Left hindlimb (tissue), 1 donor: ENCODE measurements around the gene BSDC1.
A peak's percentile ranks its signal among the peaks of the same experiment; 100 is the strongest.

Experiments
- DNase-seq: peaks from one replicate; pipeline ENCODE4 v3.0.0-alpha.2; 2018

BSDC1 gene

GRCh38 chr1:32393136-32393535 lies 1.1 kb downstream of the BSDC1 start:
- no peak for DNase-seq

- no peak for DNase-seq
These were observed 1.9 kb downstream of the BSDC1 start for GRCh38 chr1:32392325-32392724.

- no peak for DNase-seq
These were observed 3.1 kb downstream of the BSDC1 start for GRCh38 chr1:32390904-32391870.

GRCh38 chr1:32388641-32389040 lies 5.6 kb downstream of the BSDC1 start:
- DNase-seq: no peak

- DNase-seq: no peak
These were observed 7.4 kb downstream of the BSDC1 start for GRCh38 chr1:32386676-32387392.

GRCh38 chr1:32380057-32380456 lies 14.2 kb downstream of the BSDC1 start:
- DNase-seq: no peak

GRCh38 chr1:32377541-32378220 lies 16.6 kb downstream of the BSDC1 start:
- no peak for DNase-seq

- no peak for DNase-seq
These were observed 18.0 kb downstream of the BSDC1 start for GRCh38 chr1:32376199-32376598.

- DNase-seq: no peak
These were observed 20.1 kb downstream of the BSDC1 start for GRCh38 chr1:32373996-32374592.

GRCh38 chr1:32372149-32372756 lies 22.0 kb downstream of the BSDC1 start:
- DNase-seq: no peak

GRCh38 chr1:32367912-32368635 lies 26.2 kb downstream of the BSDC1 start:
- DNase-seq: no peak

GRCh38 chr1:32365445-32365844 lies 28.8 kb downstream of the BSDC1 start:
- no peak for DNase-seq

- DNase-seq: no peak
These were observed 29.4 kb downstream of the BSDC1 start for GRCh38 chr1:32364836-32365235.

- DNase-seq: no peak
These were observed 30.5 kb downstream of the BSDC1 start for GRCh38 chr1:32363713-32364112.

- DNase-seq: no peak
These were observed 31.5 kb downstream of the BSDC1 start, which contains the start of the genes FAM229A and TSSK3 for GRCh38 chr1:32362474-32363313. Gene FAM229A (minus strand): TSS chr1:32362485. CDS start chr1:32362091, 394 bp downstream. Gene TSSK3 (plus strand): TSS chr1:32362539. CDS start chr1:32362702, 163 bp downstream.

GRCh38 chr1:32361674-32362473 lies 32.4 kb downstream of the BSDC1 start:
- peak; percentile 70 for DNase-seq

- DNase-seq: no peak
These were observed 33.0 kb downstream of the BSDC1 start for GRCh38 chr1:32361308-32361673.

- DNase-seq: no peak
These were observed 35.8 kb downstream of the BSDC1 start for GRCh38 chr1:32358435-32358834.

- no peak for DNase-seq
These were observed 36.6 kb downstream of the BSDC1 start for GRCh38 chr1:32357614-32358013.

- no peak for DNase-seq
These were observed 37.8 kb downstream of the BSDC1 start for GRCh38 chr1:32356478-32356877.
